Gastrocnemius medialis (tissue), 4 donors: Measurements from ENCODE around the gene GNAQ. TPM values are rescaled to one million over a fixed set of nuclear protein-coding genes. Genes with fewer than 3 reads are reported as not detected.
"Not testable (repeated sequence)": the region's sequence is repeated elsewhere in the genome, so short reads cannot be mapped to it uniquely, and the experiment has no call there.

Experiments used
- ATAC-seq, 2 donors: fragments of 150-250 bp; one replicate each; pipeline ENCODE4 v1.9.1; 2016
- DNase-seq, 2 donors: peaks; one replicate each; pipeline ENCODE4 v3.0.0-alpha.2; 2019
- H3K27ac ChIP-seq, 4 donors: fragments of 200-600 bp; sonication (generic); 1 replicate in 1 of 4; 2 replicates in 3 of 4; pipeline ENCODE4 v1.5.1; 2016 to 2018; ENCODE audit warnings: mild to moderate bottlenecking in 2 of 4, moderate library complexity in 1 of 4
- H3K27me3 ChIP-seq, 3 donors: fragments of 200-600 bp; sonication (generic) in 2 of 3; 1 replicate in 1 of 3; 2 replicates in 2 of 3; pipeline versions ENCODE4 v1.5.1 to v1.6.0; 2016 to 2019; ENCODE audit warnings: mild to moderate bottlenecking in 1 of 3, moderate library complexity in 1 of 3
- H3K36me3 ChIP-seq, 2 donors: fragments of 200-600 bp; sonication (generic) in 1 of 2; one replicate each; pipeline ENCODE4 v1.5.1; 2017 to 2018
- H3K4me1 ChIP-seq, 2 donors: fragments of 200-600 bp; sonication (generic) in 1 of 2; one replicate each; pipeline ENCODE4 v1.5.1; 2016 to 2017; ENCODE audit warnings: mild to moderate bottlenecking in 2 of 2
- H3K4me3 ChIP-seq, 4 donors: fragments of 200-600 bp; sonication (generic) in 3 of 4; 1 replicate in 1 of 4; 2 replicates in 3 of 4; pipeline ENCODE4 v1.5.1; 2016 to 2019; ENCODE audit warnings: mild to moderate bottlenecking in 2 of 4
- H3K9me3 ChIP-seq, 3 donors: fragments of 200-600 bp; sonication (generic) in 2 of 3; 1 replicate in 1 of 3; 2 replicates in 2 of 3; pipeline ENCODE4 v1.5.1; 2016 to 2019
- CTCF ChIP-seq, 5 experiments: fragments of 450-650 bp in 3 of 5; fragments of 200-600 bp in 2 of 5; sonication (generic) in 2 of 5; IDR thresholded peaks in 4 of 5; conservative IDR thresholded peaks in 1 of 5; 1 replicate in 4 of 5; 2 replicates in 1 of 5; pipeline ENCODE4 v1.5.1; 2016 to 2019; ENCODE audit warnings: antibody characterized with exemption in 5 of 5, mild to moderate bottlenecking in 3 of 5, moderate library complexity in 3 of 5
- POLR2A ChIP-seq, 2 donors: fragments of 450-650 bp; IDR thresholded peaks; one replicate each; pipeline ENCODE4 v1.6.1; 2017; ENCODE audit warnings: antibody characterized with exemption in 2 of 2, mild to moderate bottlenecking in 2 of 2, moderate library complexity in 2 of 2
- in situ Hi-C, 4 donors: fragments of 200-750 bp; cut with MboI; loops; one replicate each; pipeline versions ENCODE4 v1.15.0 to v1.8.0; 2017; ENCODE audit warnings: low sequenced_read_pairs in 4 of 4
- intact Hi-C: fragments of 100-400 bp; cut with DNase I; formaldehyde crosslinking; loops from one replicate; pipeline ENCODE4 v1.15.1; 2023; ENCODE audit warnings: low total_unique reads
- total RNA-seq, 4 donors: library from RNA; depleted of rRNA; stranded (reverse); fragments of >200 nt; gene quantifications; one replicate each; pipeline versions ENCODE4 v1.1.0 to v1.2.3, GENCODE V29; 2016

GNAQ gene
- total RNA-seq, 4 donors from 2014 or later: 11.3 to 25.9 (median 18.7) TPM

DNA sequence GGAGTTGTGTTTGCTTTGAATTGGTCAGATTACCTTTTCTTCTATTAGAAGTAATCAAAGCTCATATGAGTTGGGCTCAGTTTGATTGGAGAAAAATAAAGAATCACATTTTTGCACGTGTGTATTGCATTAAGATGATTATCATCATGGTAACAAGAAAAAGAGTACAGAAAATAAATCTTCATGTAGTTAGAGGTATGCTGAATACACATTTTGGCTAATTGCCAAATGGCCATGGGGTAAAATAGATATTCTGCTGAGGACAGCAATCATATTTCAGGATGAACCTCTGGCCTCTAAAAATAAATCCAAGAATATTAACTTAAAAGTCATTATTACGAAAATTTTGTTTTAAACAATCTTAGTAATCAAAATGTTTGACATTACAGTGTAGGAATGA lies 38.9 kb upstream of the GNAQ start:
- H3K36me3 ChIP-seq: no peaks in the 10 kb centered on the region
- in situ Hi-C loops (no loop called here), intact Hi-C loops (no loop called here)
- H3K9me3 ChIP-seq: no peaks in the 10 kb centered on the region
- H3K27ac ChIP-seq: no peak overlapping the region
- H3K4me1 ChIP-seq: no peaks in the 10 kb centered on the region
- no peak for DNase-seq
- no peak overlapping the region for H3K4me3 ChIP-seq
- TF ChIP-seq POLR2A (IDR thresholded peaks at IDR 0.05): no peak
- no peak for TF ChIP-seq CTCF (IDR thresholded peaks at IDR 0.05 in 4 of 5, conservative IDR thresholded peaks at IDR 0.05 in 1 of 5)
- ATAC-seq: no peak
- H3K27me3 ChIP-seq: no peaks in the 10 kb centered on the region

DNA sequence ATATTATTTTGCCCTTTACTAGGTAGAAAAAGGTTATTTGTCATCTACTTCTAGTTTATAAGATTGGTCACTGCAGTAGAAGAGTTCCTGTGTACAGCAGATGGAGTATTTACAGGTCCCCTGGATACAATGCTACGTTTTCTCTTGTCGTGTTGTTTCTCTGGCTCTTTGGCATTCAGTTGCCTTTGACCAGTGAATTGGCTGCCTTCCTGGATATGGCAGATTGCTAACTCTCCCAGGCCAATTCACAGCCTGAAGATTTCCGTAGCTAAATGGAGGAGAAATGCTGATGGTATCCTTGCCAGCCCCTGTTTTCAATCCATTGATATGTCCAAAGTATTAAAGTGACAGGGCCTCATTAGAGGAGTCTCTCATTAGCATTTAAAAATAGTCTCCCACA lies 32.5 kb upstream of the GNAQ start:
- H3K9me3 ChIP-seq: no peaks in the 10 kb centered on the region
- in situ Hi-C loops (no loop called here), intact Hi-C loops (no loop called here)
- ATAC-seq: no peak
- H3K36me3 ChIP-seq: no peaks in the 10 kb centered on the region
- no peak for DNase-seq
- H3K4me3 ChIP-seq: no peak overlapping the region
- H3K27me3 ChIP-seq: no peaks in the 10 kb centered on the region
- TF ChIP-seq POLR2A (IDR thresholded peaks at IDR 0.05) (no peak), CTCF (IDR thresholded peaks at IDR 0.05 in 4 of 5, conservative IDR thresholded peaks at IDR 0.05 in 1 of 5) (no peak)
- H3K27ac ChIP-seq: no peak overlapping the region
- no peaks in the 10 kb centered on the region for H3K4me1 ChIP-seq

- intact Hi-C loops: no loop called here
- in situ Hi-C loops: no loop called here
Measured at GRCh38 chr9:78062710-78063109, 31.1 kb upstream of the GNAQ start.

GRCh38 chr9:78054218-78054617 lies 22.6 kb upstream of the GNAQ start:
- in situ Hi-C loops, intact Hi-C loops, H3K9me3 ChIP-seq, H3K4me1 ChIP-seq, H3K36me3 ChIP-seq, H3K27me3 ChIP-seq, ATAC-seq, DNase-seq, H3K4me3 ChIP-seq, H3K27ac ChIP-seq: not testable (repeated sequence)

More at GRCh38 chr9:78062710-78063109, 31.1 kb upstream of the GNAQ start:
- Histone ChIP-seq H3K9me3 (no peaks in the 10 kb centered on the region), H3K4me3 (no peak overlapping the region), H3K36me3 (no peaks in the 10 kb centered on the region), H3K4me1 (no peaks in the 10 kb centered on the region), H3K27me3 (no peaks in the 10 kb centered on the region), H3K27ac (no peak overlapping the region)
- DNase-seq (no peak), ATAC-seq (no peak)
- no peak for TF ChIP-seq POLR2A (IDR thresholded peaks at IDR 0.05)
- no peak for TF ChIP-seq CTCF (IDR thresholded peaks at IDR 0.05 in 4 of 5, conservative IDR thresholded peaks at IDR 0.05 in 1 of 5)

DNA sequence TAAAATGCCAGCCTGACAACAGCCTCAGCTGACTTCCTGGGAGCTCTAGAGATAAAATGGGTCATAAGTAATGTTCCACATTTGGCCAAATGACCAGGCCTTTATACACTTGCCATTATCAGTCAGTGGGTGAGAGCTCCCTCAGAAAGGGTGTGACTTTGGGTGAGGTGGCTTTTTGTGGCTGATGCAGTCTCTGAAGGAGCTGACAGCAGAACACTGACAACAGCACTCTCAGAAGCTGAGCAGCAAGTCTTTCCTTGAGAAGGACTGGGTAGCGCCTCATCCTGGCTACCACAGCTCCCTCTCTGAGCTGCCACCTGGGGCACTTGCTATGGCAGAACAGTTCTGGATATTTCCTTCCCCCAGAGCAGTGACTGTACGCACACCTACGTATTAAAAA lies 22.0 kb upstream of the GNAQ start:
- in situ Hi-C loops: no loop called here
- Histone ChIP-seq H3K9me3 (no peaks in the 10 kb centered on the region), H3K4me1 (no peaks in the 10 kb centered on the region), H3K4me3 (no peak overlapping the region), H3K27ac (no peak overlapping the region), H3K27me3 (no peaks in the 10 kb centered on the region), H3K36me3 (no peaks in the 10 kb centered on the region)
- DNase-seq (no peak), ATAC-seq (no peak)
- intact Hi-C loops: no loop called here
- TF ChIP-seq CTCF (IDR thresholded peaks at IDR 0.05 in 4 of 5, conservative IDR thresholded peaks at IDR 0.05 in 1 of 5) (no peak), POLR2A (IDR thresholded peaks at IDR 0.05) (no peak)
